SKM-1 (cell line): ENCODE results near the gene MED12.
"Not testable (repeated sequence)": the region's sequence is repeated elsewhere in the genome, so short reads cannot be mapped to it uniquely, and the experiment has no call there.

ENCODE experiments used
- DNase-seq: peaks from one replicate; lab custom pipeline; 2025; ENCODE audit not compliant: unreplicated experiment; lab: John Stamatoyannopoulos, UW

The MED12 gene

DNA sequence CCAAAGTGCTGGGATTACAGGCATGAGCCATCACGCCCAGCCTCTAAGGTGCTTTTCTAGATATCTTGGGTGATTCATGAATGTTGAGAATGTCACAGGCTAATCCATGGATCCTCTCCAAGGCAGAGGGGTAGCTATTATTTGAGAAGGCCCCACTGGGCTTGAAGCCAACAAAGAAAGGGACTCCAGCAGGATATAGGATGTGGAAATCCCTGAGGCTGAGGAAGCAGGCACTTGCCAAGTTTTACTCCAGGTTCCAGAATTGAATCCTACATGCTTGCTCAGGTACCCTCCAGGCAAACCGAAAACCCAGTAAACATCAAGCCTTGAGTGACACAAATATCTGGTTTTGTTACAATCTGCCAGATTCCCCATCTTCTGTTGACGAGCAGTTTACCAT lies 42.1 kb downstream of the MED12 start:
- no peak for DNase-seq

GRCh38 chrX:71162981-71163380 lies 44.6 kb downstream of the MED12 start:
- no peak for DNase-seq

DNA sequence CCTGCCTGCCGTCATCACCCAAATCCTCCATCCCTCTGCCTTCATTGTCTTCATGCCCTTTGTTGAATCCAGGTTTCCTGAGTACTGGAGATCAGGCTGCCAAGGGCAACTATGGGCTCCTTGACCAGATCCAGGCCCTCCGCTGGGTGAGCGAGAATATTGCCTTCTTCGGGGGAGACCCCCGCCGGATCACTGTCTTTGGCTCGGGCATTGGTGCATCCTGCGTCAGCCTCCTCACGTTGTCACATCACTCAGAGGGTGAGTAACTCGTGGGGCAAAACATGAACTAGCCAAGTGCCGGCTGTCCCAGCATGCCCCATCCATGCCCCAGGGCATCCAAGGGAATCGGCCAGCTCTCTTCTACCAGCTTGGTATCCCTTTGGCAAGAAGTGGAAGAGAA lies 45.7 kb downstream of the MED12 start:
- no peak for DNase-seq

DNA sequence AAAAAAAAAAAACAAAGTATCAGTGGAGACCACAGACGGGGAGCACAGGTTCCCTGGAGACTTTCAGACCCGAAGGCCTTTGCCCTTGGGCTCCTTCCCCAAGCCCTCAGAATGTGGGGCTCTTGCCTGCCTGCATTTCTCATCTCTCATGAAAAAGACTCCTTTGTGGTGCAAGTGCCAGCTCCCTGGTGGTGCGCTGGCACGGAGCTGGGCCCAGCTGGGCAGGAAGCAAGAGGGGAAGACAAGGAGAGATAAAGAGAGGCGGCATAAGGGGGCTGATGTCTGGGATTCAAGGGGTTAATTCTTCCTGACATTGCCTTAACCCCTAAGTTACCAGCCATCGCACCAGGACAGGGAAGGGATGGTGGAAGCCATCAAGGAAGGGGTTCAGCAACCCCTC lies 48.1 kb downstream of the MED12 start:
- DNase-seq: no peak

GRCh38 chrX:71167031-71167781 lies 48.8 kb downstream of the MED12 start:
- DNase-seq: no peak

GRCh38 chrX:71168134-71168533 lies 49.7 kb downstream of the MED12 start:
- DNase-seq: no peak

- no peak for DNase-seq
Observed at GRCh38 chrX:71169586-71169985, 51.2 kb downstream of the MED12 start.

DNA sequence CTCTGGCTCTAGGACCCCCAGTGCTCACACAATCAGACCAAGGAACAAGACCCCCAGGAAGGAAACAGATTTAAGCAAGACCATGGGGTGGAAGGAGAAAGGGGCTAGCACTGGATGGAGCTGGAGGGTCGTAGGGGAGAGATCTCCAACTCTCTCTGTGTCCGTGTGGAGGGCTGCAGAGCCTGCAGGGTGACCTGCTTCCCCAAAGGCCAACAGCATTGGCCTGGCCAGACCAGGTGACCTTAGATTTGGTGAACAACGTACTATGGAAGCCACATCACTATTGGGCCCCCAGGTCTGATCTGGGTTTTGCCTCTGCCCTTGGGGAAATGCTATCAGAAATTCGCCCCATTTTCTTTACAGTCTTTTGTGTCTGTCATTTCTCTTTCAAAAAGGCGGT lies 52.3 kb downstream of the MED12 start:
- no peak for DNase-seq

DNA sequence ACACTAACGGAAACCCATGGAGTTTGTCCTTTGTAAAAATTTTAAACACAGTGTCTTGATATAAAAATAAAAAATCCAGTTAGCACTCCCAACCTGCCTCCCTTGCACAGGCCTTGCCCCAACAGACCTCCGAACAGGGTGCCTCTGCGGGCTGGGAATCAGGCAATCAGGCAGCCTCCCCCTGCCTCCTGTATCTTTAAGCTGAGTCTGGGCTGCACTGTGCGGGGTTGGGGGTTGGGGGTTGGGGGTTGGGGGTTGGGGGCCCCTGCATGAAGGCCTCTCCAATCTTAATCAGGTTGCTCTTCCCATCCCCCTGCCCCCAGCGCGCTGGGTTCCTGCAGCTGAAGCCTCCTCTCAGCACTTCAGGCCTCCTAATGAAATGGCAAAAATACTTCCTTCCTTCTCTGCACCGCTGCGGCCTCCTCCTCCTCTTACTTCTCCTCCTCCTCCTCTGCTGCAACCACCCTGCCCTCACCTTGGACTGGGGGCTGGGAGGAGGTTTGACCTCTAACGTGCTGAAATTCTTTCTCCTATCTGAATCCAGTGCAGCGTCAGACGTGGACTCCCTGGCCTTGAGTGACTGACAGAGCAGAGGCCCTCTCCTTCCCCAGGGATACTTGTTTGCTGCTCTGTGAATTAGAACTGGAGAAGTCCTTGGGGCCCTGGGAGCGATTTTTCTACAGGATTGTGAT lies 52.9 kb downstream of the MED12 start:
- peak; percentile 41 for DNase-seq

- DNase-seq: no peak
Observed at GRCh38 chrX:71173440-71173839, 55.0 kb downstream of the MED12 start.

- no peak for DNase-seq
Observed at GRCh38 chrX:71174795-71175194, 56.4 kb downstream of the MED12 start.

DNA sequence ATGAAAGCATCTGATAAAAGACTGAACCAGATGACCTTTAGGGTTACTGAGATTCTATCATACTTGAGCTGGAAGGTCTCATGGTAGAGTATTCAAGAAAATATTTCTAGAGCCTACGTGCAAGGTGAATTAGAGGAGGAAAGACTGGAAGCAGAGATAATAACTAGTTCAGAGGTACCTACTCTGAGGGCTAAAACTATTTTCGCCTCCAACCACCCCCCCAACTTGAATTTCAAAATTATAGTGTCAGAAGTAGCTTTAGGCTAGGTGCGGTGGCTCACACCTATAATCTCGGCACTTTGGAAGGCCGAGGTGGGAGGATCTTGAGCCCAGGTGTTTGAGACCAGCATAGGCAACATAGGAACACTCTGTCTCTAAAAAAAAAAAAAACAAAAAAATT lies 57.1 kb downstream of the MED12 start:
- no peak for DNase-seq

GRCh38 chrX:71177327-71177726 lies 58.9 kb downstream of the MED12 start:
- DNase-seq: no peak

- DNase-seq: peak; percentile 27
Observed at GRCh38 chrX:71178908-71179307, 60.5 kb downstream of the MED12 start.

- DNase-seq: not testable (repeated sequence)
Observed at GRCh38 chrX:71180579-71181265, 62.3 kb downstream of the MED12 start.

DNA sequence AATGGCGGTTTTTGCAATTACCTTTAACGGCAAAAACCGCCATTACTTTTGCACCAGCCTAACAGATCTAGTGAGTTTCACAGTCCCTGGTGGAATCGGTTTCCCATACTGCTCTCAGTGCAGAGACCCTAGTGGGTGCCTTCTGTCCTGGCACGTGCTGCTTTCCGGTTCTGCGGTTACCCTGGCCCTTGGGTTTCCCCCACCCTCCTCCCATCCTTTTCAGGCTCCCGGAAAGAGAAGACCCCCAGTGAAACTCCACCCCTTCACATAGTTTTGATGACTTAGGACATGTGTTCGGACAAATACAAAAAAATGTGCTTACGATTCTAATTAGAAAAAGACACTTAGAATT lies 63.1 kb downstream of the MED12 start:
- no peak for DNase-seq

GRCh38 chrX:71181910-71182799 lies 63.8 kb downstream of the MED12 start:
- DNase-seq: peak; percentile 74

GRCh38 chrX:71182871-71183270 lies 64.5 kb downstream of the MED12 start:
- DNase-seq: no peak

DNA sequence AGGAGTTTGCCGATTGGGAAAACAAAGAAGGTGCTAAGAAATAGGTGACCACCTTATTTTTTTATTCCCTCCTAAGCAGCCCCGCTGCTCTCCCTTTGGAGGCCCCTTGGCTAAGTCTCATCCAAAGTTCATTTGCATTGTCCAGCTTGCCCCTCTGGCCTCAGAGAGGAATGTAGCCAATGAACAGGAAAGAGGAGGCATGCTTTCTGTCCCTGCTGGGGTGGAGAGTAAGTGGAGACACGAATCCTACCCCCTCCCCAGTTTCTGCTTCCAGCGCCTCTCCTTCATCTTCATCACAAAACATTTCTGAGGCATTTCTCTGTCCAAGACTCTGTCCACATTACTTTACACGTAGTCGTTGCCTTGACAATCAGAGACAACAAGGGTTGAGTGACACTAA lies 64.9 kb downstream of the MED12 start:
- no peak for DNase-seq

DNA sequence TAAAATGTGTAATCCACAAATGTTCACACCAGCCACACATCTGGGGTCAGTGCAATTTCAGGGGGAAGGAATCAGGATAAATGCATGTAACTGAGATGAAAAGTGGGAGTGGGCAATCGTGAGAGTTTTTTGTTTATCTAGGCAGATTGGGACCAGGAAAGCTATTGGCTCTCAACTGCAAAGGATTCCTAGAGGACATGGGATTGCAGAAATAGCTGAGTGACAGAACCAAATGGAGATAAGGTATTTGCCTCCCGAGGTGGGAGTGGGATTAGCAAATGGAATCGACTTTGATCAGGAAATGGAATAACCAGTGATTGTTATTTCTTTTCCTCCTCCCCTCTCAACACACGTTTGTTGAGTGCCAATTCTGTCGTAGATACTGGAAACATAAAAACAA lies 65.7 kb downstream of the MED12 start:
- no peak for DNase-seq

- DNase-seq: no peak
Observed at GRCh38 chrX:71184803-71185495, 66.6 kb downstream of the MED12 start.
